Measurements from ENCODE around the gene CMC4.

Gene CMC4

GRCh38 chrX:155031657-155032056 is 39.3 kb downstream of the CMC4 start:
- no peaks in the 10 kb centered on the region for H3K27me3 ChIP-seq (ENCODE audit: insufficient read depth, low read depth, severe bottlenecking)
- no peak for TF ChIP-seq CTCF (IDR thresholded peaks at IDR 0.05; ENCODE audit: low read depth, low read length)
- no peak overlapping the region for H3K4me3 ChIP-seq (ENCODE audit: low read depth, low read length)
- H3K27ac ChIP-seq = no peak overlapping the region
- H3K9me3 ChIP-seq (ENCODE audit: severe bottlenecking) = peaks cover 7% of the 10 kb centered on the region
- no peak for DNase-seq
- H3K36me3 ChIP-seq = peaks cover 21% of the 10 kb centered on the region

- H3K9me3 ChIP-seq (ENCODE audit: severe bottlenecking) = no peaks in the 10 kb centered on the region
- H3K27ac ChIP-seq = no peak overlapping the region
- H3K27me3 ChIP-seq (ENCODE audit: insufficient read depth, low read depth, severe bottlenecking) = no peaks in the 10 kb centered on the region
- TF ChIP-seq CTCF (IDR thresholded peaks at IDR 0.05; ENCODE audit: low read depth, low read length) = no peak
- no peak overlapping the region for H3K4me3 ChIP-seq (ENCODE audit: low read depth, low read length)
- no peak for DNase-seq
- no peaks in the 10 kb centered on the region; the same call in 1 of the 2 replicates for H3K36me3 ChIP-seq
These were observed 42.1 kb downstream of the CMC4 start for GRCh38 chrX:155028877-155029291.

GRCh38 chrX:155028129-155028528 is 42.8 kb downstream of the CMC4 start:
- Histone ChIP-seq H3K27me3 (ENCODE audit: insufficient read depth, low read depth, severe bottlenecking) (no peaks in the 10 kb centered on the region), H3K36me3 (no peaks in the 10 kb centered on the region), H3K9me3 (ENCODE audit: severe bottlenecking) (no peaks in the 10 kb centered on the region), H3K27ac (peak overlapping the region; percentile 97), H3K4me3 (ENCODE audit: low read depth, low read length) (peak overlapping the region; percentile 98)
- no peak for DNase-seq
- TF ChIP-seq CTCF (IDR thresholded peaks at IDR 0.05; ENCODE audit: low read depth, low read length) = no peak

- H3K36me3 ChIP-seq = no peaks in the 10 kb centered on the region
- no peak for TF ChIP-seq CTCF (IDR thresholded peaks at IDR 0.05; ENCODE audit: low read depth, low read length)
- H3K27ac ChIP-seq = peak overlapping the region; percentile 97
- peak overlapping the region; percentile 98 for H3K4me3 ChIP-seq (ENCODE audit: low read depth, low read length)
- no peaks in the 10 kb centered on the region for H3K27me3 ChIP-seq (ENCODE audit: insufficient read depth, low read depth, severe bottlenecking)
- no peaks in the 10 kb centered on the region for H3K9me3 ChIP-seq (ENCODE audit: severe bottlenecking)
- no peak for DNase-seq
These were observed 43.3 kb downstream of the CMC4 start for GRCh38 chrX:155027509-155028066.

GRCh38 chrX:155026727-155027508 is 44.0 kb downstream of the CMC4 start, which contains the start of gene FUNDC2:
Gene FUNDC2, plus strand, starts transcription at chrX:155026844. Its CDS starts 95 bp downstream, at chrX:155026939.
- no peaks in the 10 kb centered on the region for H3K36me3 ChIP-seq
- no peaks in the 10 kb centered on the region for H3K27me3 ChIP-seq (ENCODE audit: insufficient read depth, low read depth, severe bottlenecking)
- DNase-seq = peak; percentile 99
- peak within 1 kb of the TSS; percentile 97 for H3K27ac ChIP-seq
- no peak for TF ChIP-seq CTCF (IDR thresholded peaks at IDR 0.05; ENCODE audit: low read depth, low read length)
- no peaks in the 10 kb centered on the region for H3K9me3 ChIP-seq (ENCODE audit: severe bottlenecking)
- peak within 1 kb of the TSS; percentile 98 for H3K4me3 ChIP-seq (ENCODE audit: low read depth, low read length)

Measured in WERI-Rb-1 (cell line).